ENCODE measurements around the gene CST3. TPM values are rescaled to one million over a fixed set of nuclear protein-coding genes. Genes with fewer than 3 reads are reported as not detected.

Gene CST3
- total RNA-seq, 1 experiment from 2014 or later, result 777 TPM

- H3K4me1 ChIP-seq, result no peaks in the 10 kb centered on the region
- H3K36me3 ChIP-seq (ENCODE audit: control insufficient read depth, insufficient read depth, low read length), result no peaks in the 10 kb centered on the region
- Mint-ChIP-seq H3K4me1 (ENCODE audit: low read depth, unreplicated experiment) (no peaks in the 10 kb centered on the region), H3K4me3 (ENCODE audit: unreplicated experiment) (no peak overlapping the region), H3K27me3 (ENCODE audit: insufficient read depth, unreplicated experiment) (no peaks in the 10 kb centered on the region), H3K9me3 (ENCODE audit: unreplicated experiment) (no peaks in the 10 kb centered on the region), H3K27ac (ENCODE audit: unreplicated experiment) (no peak overlapping the region), H3K36me3 (ENCODE audit: insufficient read depth, unreplicated experiment) (no peaks in the 10 kb centered on the region)
- no peaks in the 10 kb centered on the region for H3K9me3 ChIP-seq
- no peak overlapping the region for H3K4me3 ChIP-seq (ENCODE audit: low read depth, low read length)
- intact Hi-C loops (cut with micrococcal nuclease; ENCODE audit: unreplicated experiment), result no loop called here
- H3K27me3 ChIP-seq (replicated peaks; ENCODE audit: control insufficient read depth, insufficient read depth, low read length), result no peaks in the 10 kb centered on the region
- ChIA-PET CTCF (no interaction called here), POLR2A (no interaction called here)
- no peak for DNase-seq
- TF ChIP-seq CTCF (IDR thresholded peaks at IDR 0.05; ENCODE audit: insufficient read depth in 1 of 2, low read depth in 1 of 2, low read length in 1 of 2, severe bottlenecking in 1 of 2, unreplicated experiment in 1 of 2), result no peak
- no TSS peak for BruUV-seq (replicated peaks)
These were observed 42.4 kb upstream of the CST3 start for GRCh38 chr20:23680146-23680545.

- no peaks in the 10 kb centered on the region for H3K9me3 Mint-ChIP-seq (ENCODE audit: unreplicated experiment)
- Histone ChIP-seq H3K9me3 (no peaks in the 10 kb centered on the region), H3K4me3 (ENCODE audit: low read depth, low read length) (no peak overlapping the region), H3K27me3 (replicated peaks; ENCODE audit: control insufficient read depth, insufficient read depth, low read length) (no peaks in the 10 kb centered on the region), H3K36me3 (ENCODE audit: control insufficient read depth, insufficient read depth, low read length) (no peaks in the 10 kb centered on the region), H3K4me1 (no peaks in the 10 kb centered on the region)
- no peak overlapping the region for H3K4me3 Mint-ChIP-seq (ENCODE audit: unreplicated experiment)
- no peaks in the 10 kb centered on the region for H3K27me3 Mint-ChIP-seq (ENCODE audit: insufficient read depth, unreplicated experiment)
- H3K27ac Mint-ChIP-seq (ENCODE audit: unreplicated experiment), result no peak overlapping the region
- DNase-seq, result no peak
- H3K4me1 Mint-ChIP-seq (ENCODE audit: low read depth, unreplicated experiment), result no peaks in the 10 kb centered on the region
- no peaks in the 10 kb centered on the region for H3K36me3 Mint-ChIP-seq (ENCODE audit: insufficient read depth, unreplicated experiment)
- no peak for TF ChIP-seq CTCF (IDR thresholded peaks at IDR 0.05; ENCODE audit: insufficient read depth in 1 of 2, low read depth in 1 of 2, low read length in 1 of 2, severe bottlenecking in 1 of 2, unreplicated experiment in 1 of 2)
- CTCF ChIA-PET, result no interaction called here
- intact Hi-C loops (cut with micrococcal nuclease; ENCODE audit: unreplicated experiment), result no loop called here
- BruUV-seq (replicated peaks), result no TSS peak
- POLR2A ChIA-PET, result no interaction called here
These were observed 41.7 kb upstream of the CST3 start for GRCh38 chr20:23679133-23680092.

GRCh38 chr20:23673209-23673608 is 35.5 kb upstream of the CST3 start:
- intact Hi-C loops (cut with micrococcal nuclease; ENCODE audit: unreplicated experiment), result no loop called here
- no peak for TF ChIP-seq CTCF (IDR thresholded peaks at IDR 0.05; ENCODE audit: insufficient read depth in 1 of 2, low read depth in 1 of 2, low read length in 1 of 2, severe bottlenecking in 1 of 2, unreplicated experiment in 1 of 2)
- CTCF ChIA-PET, result interaction anchor here (0.6 kb wide), 1 partner anchor 127 kb away, joined by 7 read pairs; no protein-coding TSS in a partner anchor
- Mint-ChIP-seq H3K4me3 (ENCODE audit: unreplicated experiment) (no peak overlapping the region), H3K9me3 (ENCODE audit: unreplicated experiment) (peaks cover 9% of the 10 kb centered on the region), H3K4me1 (ENCODE audit: low read depth, unreplicated experiment) (no peaks in the 10 kb centered on the region), H3K36me3 (ENCODE audit: insufficient read depth, unreplicated experiment) (no peaks in the 10 kb centered on the region), H3K27ac (ENCODE audit: unreplicated experiment) (no peak overlapping the region), H3K27me3 (ENCODE audit: insufficient read depth, unreplicated experiment) (no peaks in the 10 kb centered on the region)
- DNase-seq, result no peak
- no peaks in the 10 kb centered on the region for H3K27me3 ChIP-seq (replicated peaks; ENCODE audit: control insufficient read depth, insufficient read depth, low read length)
- no peak overlapping the region for H3K4me3 ChIP-seq (ENCODE audit: low read depth, low read length)
- H3K4me1 ChIP-seq, result peaks cover 5% of the 10 kb centered on the region; the same call in 1 of the 2 replicates
- POLR2A ChIA-PET, result no interaction called here
- no peaks in the 10 kb centered on the region for H3K36me3 ChIP-seq (ENCODE audit: control insufficient read depth, insufficient read depth, low read length)
- no TSS peak for BruUV-seq (replicated peaks)
- H3K9me3 ChIP-seq, result no peaks in the 10 kb centered on the region

Measured in Caco-2 (cell line).